Panc1 (cell line): Measurements from ENCODE around the gene PHLDB2.

ENCODE experiments used
- CTCF ChIP-seq: fragments of 450-650 bp; IDR thresholded peaks from 2 replicates; pipeline ENCODE4 v1.5.1; 2017; ENCODE audit warnings: mild to moderate bottlenecking
- POLR2AphosphoS5 ChIP-seq: IDR thresholded peaks from 2 replicates; pipeline ENCODE4 v1.6.1; 2012; ENCODE audit warnings: mild to moderate bottlenecking, low read depth, low read length, moderate library complexity
- REST ChIP-seq, 2 experiments: IDR thresholded peaks; 2 replicates each; pipeline ENCODE4 v1.6.1; 2011 to 2012; ENCODE audit warnings: low read depth in 2 of 2, control low read depth in 1 of 2, low read length in 1 of 2, mild to moderate bottlenecking in 1 of 2, moderate library complexity in 1 of 2; ENCODE audit not compliant: insufficient read depth in 1 of 2
- SIN3A ChIP-seq: IDR thresholded peaks from 2 replicates; pipeline ENCODE4 v1.6.1; 2012; ENCODE audit warnings: low read depth, mild to moderate bottlenecking, low read length, moderate library complexity, borderline replicate concordance; ENCODE audit not compliant: insufficient read depth
- TCF7L2 ChIP-seq: IDR thresholded peaks from 2 replicates; pipeline ENCODE4 v1.6.1; 2011; ENCODE audit warnings: mild to moderate bottlenecking, low read depth, low read length, inconsistent platforms

GRCh38 chr3:111923806-111924205, 64.7 kb downstream of the PHLDB2 start:
- no peak for TF ChIP-seq POLR2AphosphoS5
- TF ChIP-seq CTCF, result no peak
- no peak for TF ChIP-seq TCF7L2
- TF ChIP-seq SIN3A, result no peak
- TF ChIP-seq REST (IDR thresholded peaks at IDR 0.05; ENCODE audit: insufficient read depth in 1 of 2, low read depth in 2 of 2, low read length in 1 of 2), result no peak
